DND-41 (cell line): ENCODE data around the gene UHMK1.

Source experiments
- CTCF ChIP-seq: IDR thresholded peaks from 2 replicates; pipeline ENCODE4 v1.5.1; 2012; ENCODE audit warnings: borderline replicate concordance, low read length, moderate library complexity, mild to moderate bottlenecking; ENCODE audit not compliant: poor library complexity, severe bottlenecking; ENCODE audit errors: extremely low read depth
- EZH2 ChIP-seq: IDR thresholded peaks from 3 replicates; pipeline ENCODE4 v1.6.1; 2012; ENCODE audit warnings: borderline replicate concordance, low read depth, mild to moderate bottlenecking, moderate library complexity, low read length, inconsistent platforms; ENCODE audit not compliant: severe bottlenecking

GRCh38 chr1:162571696-162572095 lies 74.1 kb downstream of the UHMK1 start:
- TF ChIP-seq CTCF (no peak), EZH2 (no peak)
